ENCODE results near the gene PRKRIP1. TPM values are rescaled to one million over a fixed set of nuclear protein-coding genes. Genes with fewer than 3 reads are reported as not detected.
"Not testable (repeated sequence)": the region's sequence is repeated elsewhere in the genome, so short reads cannot be mapped to it uniquely, and the experiment has no call there.

The PRKRIP1 gene
- polyA plus RNA-seq, 12 donors: 23.2 to 37.2 (median 25.2) TPM; not detected in 1

DNA sequence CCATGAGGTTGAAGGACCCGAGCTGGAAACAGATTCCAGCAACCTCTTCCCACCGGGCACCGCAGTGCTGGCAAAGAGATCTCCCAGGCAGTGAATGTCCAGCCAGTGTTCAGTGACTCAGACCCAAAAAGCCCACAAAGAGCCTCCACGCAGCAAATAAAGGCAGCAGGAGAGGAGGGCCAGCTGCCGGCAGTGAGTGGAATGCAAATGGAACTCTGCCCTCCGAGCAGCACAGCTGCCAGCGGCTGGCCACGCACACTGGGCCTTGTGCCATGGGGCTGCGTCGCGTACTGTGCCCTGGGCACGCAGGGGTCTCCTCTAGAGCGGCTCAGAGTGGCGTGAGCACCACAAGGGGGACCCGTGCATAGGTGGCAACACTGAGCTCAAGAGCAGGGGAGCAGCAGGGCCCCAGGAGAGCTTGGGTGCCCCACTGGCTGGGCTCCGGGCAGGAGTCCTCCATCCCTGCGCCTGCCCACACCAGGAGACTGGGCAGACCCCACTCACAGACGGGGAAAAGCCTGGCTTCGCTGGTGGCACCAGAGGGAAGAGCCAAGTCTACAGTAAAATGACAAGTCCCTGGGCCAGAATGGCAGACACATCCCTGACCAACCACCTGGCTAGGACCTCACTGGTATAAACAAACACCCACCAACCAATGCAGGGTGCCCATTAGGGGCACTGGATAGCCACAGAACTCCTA is 78.7 kb downstream of the PRKRIP1 start:
- not testable (repeated sequence) for DNase-seq

Other genes with a start within 250 kb of the PRKRIP1 start
- gene SH2B2, start 109.5 kb upstream of the PRKRIP1 start, polyA plus RNA-seq (ENCODE audit: insufficient read length in 12 of 12): 10 to 100 TPM in 7 of 12 donors, 1 to 10 TPM in 4, not detected in 1; 7.1 to 22.3 (median 11.8) TPM
- gene SPDYE6, start 39.9 kb upstream of the PRKRIP1 start, polyA plus RNA-seq (ENCODE audit: insufficient read length in 12 of 12): 1 to 10 TPM in 9 of 12 donors, under 1 TPM in 1, not detected in 2; 0.67 to 8.8 (median 2.9) TPM
- gene ORAI2, start 37.2 kb downstream of the PRKRIP1 start, polyA plus RNA-seq (ENCODE audit: insufficient read length in 12 of 12): 10 to 100 TPM in 2 of 12 donors, 1 to 10 TPM in 9, not detected in 1; 6.3 to 12.2 (median 9.1) TPM
- gene ALKBH4, start 68.5 kb downstream of the PRKRIP1 start, polyA plus RNA-seq (ENCODE audit: insufficient read length in 12 of 12): 10 to 100 TPM in 1 of 12 donors, 1 to 10 TPM in 9, not detected in 2; 5.8 to 10.1 (median 6.8) TPM
- 10 to 100 TPM in 6 of 12 donors, 1 to 10 TPM in 5, not detected in 1; 7.4 to 25.3 (median 10.2) TPM for gene LRWD1, start 68.6 kb downstream of the PRKRIP1 start, polyA plus RNA-seq (ENCODE audit: insufficient read length in 12 of 12)
- gene POLR2J, start 82.6 kb downstream of the PRKRIP1 start, polyA plus RNA-seq (ENCODE audit: insufficient read length in 12 of 12): 10 to 100 TPM in 11 of 12 donors, not detected in 1; 22.0 to 29.5 (median 24.5) TPM
- 10 to 100 TPM in 6 of 12 donors, 1 to 10 TPM in 5, not detected in 1; 5.0 to 29.2 (median 10.1) TPM for gene RASA4B, start 121.4 kb downstream of the PRKRIP1 start, polyA plus RNA-seq (ENCODE audit: insufficient read length in 12 of 12)
- gene UPK3BL2, start 147.3 kb downstream of the PRKRIP1 start, polyA plus RNA-seq (ENCODE audit: insufficient read length in 12 of 12): 10 to 100 TPM in 3 of 12 donors, 1 to 10 TPM in 7, not detected in 2; 3.6 to 56.9 (median 8.2) TPM
- gene SPDYE2, start 154.9 kb downstream of the PRKRIP1 start, polyA plus RNA-seq (ENCODE audit: insufficient read length in 12 of 12): 10 to 100 TPM in 3 of 12 donors, 1 to 10 TPM in 7, not detected in 2; 1.4 to 27.2 (median 4.6) TPM
- 100 to 1,000 TPM in 2 of 12 donors, 10 to 100 TPM in 10; 13.4 to 144 (median 71.2) TPM for gene POLR2J3, start 176.2 kb downstream of the PRKRIP1 start, polyA plus RNA-seq (ENCODE audit: insufficient read length in 12 of 12)
- gene RASA4, start 220.4 kb downstream of the PRKRIP1 start, polyA plus RNA-seq (ENCODE audit: insufficient read length in 12 of 12): 10 to 100 TPM in 11 of 12 donors, not detected in 1; 14.2 to 63.6 (median 27.8) TPM
- gene UPK3BL1, start 246.4 kb downstream of the PRKRIP1 start, polyA plus RNA-seq (ENCODE audit: insufficient read length in 12 of 12): 10 to 100 TPM in 6 of 12 donors, 1 to 10 TPM in 4, not detected in 2; 1.7 to 93.8 (median 12.7) TPM